Measurements from ENCODE around the gene SLC29A3. TPM values are rescaled to one million over a fixed set of nuclear protein-coding genes. Genes with fewer than 3 reads are reported as not detected.

SLC29A3 gene
- polyA plus RNA-seq, 1 of the 3 experiments (the other 2 are of a cell fraction), result 3.8 TPM

- H3K36me3 ChIP-seq (replicated peaks in 1 of 2; ENCODE audit: control insufficient read depth in 1 of 2, insufficient read depth in 2 of 2, low read length in 1 of 2), result no peaks in the 10 kb centered on the region
- no peaks in the 10 kb centered on the region for H3K79me2 ChIP-seq (ENCODE audit: insufficient read depth)
- H4K20me1 ChIP-seq (ENCODE audit: insufficient read depth), result no peaks in the 10 kb centered on the region
- no peak for DNase-seq
- no peaks in the 10 kb centered on the region for H3K9me3 ChIP-seq
- H3K4me2 ChIP-seq, result no peak overlapping the region
- ChIA-PET POLR2A (no interaction called here), CTCF (interaction anchor here (1.0 kb wide), 1 partner anchor 14 kb away, joined by 3 read pairs; no protein-coding TSS in a partner anchor)
- WGBS (ENCODE audit: low lambda C conversion rate), result 73% methylated on average over 12 of the region's 14 CpGs
- TF ChIP-seq FOXJ3 (CRISPR knock-in tag; IDR thresholded peaks at IDR 0.05) (no peak), GABPA (IDR thresholded peaks at IDR 0.05; ENCODE audit: low read depth) (no peak), MEF2A (IDR thresholded peaks at IDR 0.05; ENCODE audit: borderline replicate concordance, low read depth) (no peak), POLR2AphosphoS5 (IDR thresholded peaks at IDR 0.05; ENCODE audit: low read depth, low read length) (no peak), RCOR1 (IDR thresholded peaks at IDR 0.05; ENCODE audit: low read length) (no peak), EP300 (IDR thresholded peaks at IDR 0.05; ENCODE audit: borderline replicate concordance in 1 of 2, low read depth in 1 of 2, low read length in 1 of 2) (no peak), SMC3 (IDR thresholded peaks at IDR 0.05; ENCODE audit: low read depth, low read length) (no peak), FOXM1 (IDR thresholded peaks at IDR 0.05; ENCODE audit: low read depth) (no peak), MAX (IDR thresholded peaks at IDR 0.05; ENCODE audit: low read depth) (no peak), REST (IDR thresholded peaks at IDR 0.05; ENCODE audit: low read depth, low read length) (no peak)
- peaks cover 0 to 10% of the 10 kb centered on the region in 2 experiments; a peak in 1 of 4 replicates for H3K4me1 ChIP-seq (ENCODE audit: control insufficient read depth in 1 of 2, insufficient read depth in 2 of 2, low read depth in 1 of 2, low read length in 1 of 2)
- no peak overlapping the region for H3K4me3 ChIP-seq (ENCODE audit: low read depth in 2 of 2, low read length in 1 of 2)
- no peak overlapping the region for H3K9ac ChIP-seq
- no peaks in the 10 kb centered on the region for H3K27me3 ChIP-seq (ENCODE audit: insufficient read depth)
- H3K27ac ChIP-seq (ENCODE audit: low read depth in 2 of 2, low read length in 1 of 2), result no peak overlapping the region; a peak in 1 of 4 replicates
- H3F3A ChIP-seq (replicated peaks; ENCODE audit: insufficient read depth), result no peaks in the 10 kb centered on the region
- H3K9me2 ChIP-seq, result no peaks in the 10 kb centered on the region
- no peak overlapping the region for H2AFZ ChIP-seq (ENCODE audit: low read depth)
Observed at GRCh38 chr10:71347587-71348395, 28.7 kb downstream of the SLC29A3 start.

GRCh38 chr10:71348850-71349249 lies 29.8 kb downstream of the SLC29A3 start:
- Histone ChIP-seq H3K4me3 (ENCODE audit: low read depth in 2 of 2, low read length in 1 of 2) (no peak overlapping the region), H4K20me1 (ENCODE audit: insufficient read depth) (no peaks in the 10 kb centered on the region), H3K9ac (no peak overlapping the region), H3K36me3 (replicated peaks in 1 of 2; ENCODE audit: control insufficient read depth in 1 of 2, insufficient read depth in 2 of 2, low read length in 1 of 2) (no peaks in the 10 kb centered on the region), H3K9me2 (no peaks in the 10 kb centered on the region), H3K27ac (ENCODE audit: low read depth in 2 of 2, low read length in 1 of 2) (no peak overlapping the region), H3K79me2 (ENCODE audit: insufficient read depth) (no peaks in the 10 kb centered on the region), H3K27me3 (ENCODE audit: insufficient read depth) (no peaks in the 10 kb centered on the region), H2AFZ (ENCODE audit: low read depth) (no peak overlapping the region), H3K9me3 (no peaks in the 10 kb centered on the region), H3K4me1 (ENCODE audit: control insufficient read depth in 1 of 2, insufficient read depth in 2 of 2, low read depth in 1 of 2, low read length in 1 of 2) (peaks cover 0 to 9% of the 10 kb centered on the region in 2 experiments; a peak in 1 of 4 replicates), H3F3A (replicated peaks; ENCODE audit: insufficient read depth) (no peaks in the 10 kb centered on the region), H3K4me2 (no peak overlapping the region)
- ChIA-PET POLR2A (interaction anchor here (0.6 to 0.9 kb wide), 2 partner anchors 28 to 145 kb away, joined by 3 read pairs; no protein-coding TSS in a partner anchor), CTCF (no interaction called here)
- no peak for DNase-seq
- TF ChIP-seq RXRA (IDR thresholded peaks at IDR 0.05; ENCODE audit: borderline replicate concordance, low read depth), result no peak
- TF ChIP-seq JUND (IDR thresholded peaks at IDR 0.05), result no peak
- no peak for TF ChIP-seq EP300 (IDR thresholded peaks at IDR 0.05; ENCODE audit: borderline replicate concordance in 1 of 2, low read depth in 1 of 2, low read length in 1 of 2)
- no peak for TF ChIP-seq NFIC (IDR thresholded peaks at IDR 0.05; ENCODE audit: borderline replicate concordance)
- no peak for TF ChIP-seq EZH2phosphoT487 (IDR thresholded peaks at IDR 0.05; ENCODE audit: borderline replicate concordance, low read depth)
- no peak for TF ChIP-seq TEAD4 (IDR thresholded peaks at IDR 0.05; ENCODE audit: borderline replicate concordance, insufficient read depth)
- TF ChIP-seq YY1 (IDR thresholded peaks at IDR 0.05; ENCODE audit: low read depth), result no peak
- TF ChIP-seq NRF1 (IDR thresholded peaks at IDR 0.05; ENCODE audit: low read depth, low read length), result no peak
- no peak for TF ChIP-seq SMC3 (IDR thresholded peaks at IDR 0.05; ENCODE audit: low read depth, low read length)
- no peak for TF ChIP-seq IRF3 (IDR thresholded peaks at IDR 0.05; ENCODE audit: low read depth, low read length)
- 100% methylated on average over 1 of the region's 1 CpG for WGBS (ENCODE audit: low lambda C conversion rate)

Data from SK-N-SH (cell line).